Liver (tissue), 9 donors: Measurements from ENCODE around the gene PAK4. TPM values are rescaled to one million over a fixed set of nuclear protein-coding genes. Genes with fewer than 3 reads are reported as not detected.

Experiments
- DNase-seq: peaks from one replicate; pipeline ENCODE4 v3.0.0-alpha.2; 2017; ENCODE audit warnings: low spot score
- H3K27ac ChIP-seq, 2 donors: one replicate each; pipeline ENCODE4 v1.7.0; 2013; ENCODE audit warnings: inconsistent platforms in 2 of 2, low read length in 2 of 2, control low read depth in 1 of 2, low read depth in 1 of 2, mild to moderate bottlenecking in 1 of 2
- H3K27me3 ChIP-seq, 4 donors: one replicate each; pipeline versions ENCODE4 v1.6.1 to v1.7.0; 2013; ENCODE audit warnings: low read length in 3 of 4, inconsistent platforms in 1 of 4, mild to moderate bottlenecking in 1 of 4, moderate library complexity in 1 of 4; ENCODE audit not compliant: control insufficient read depth in 4 of 4, insufficient read depth in 4 of 4
- H3K36me3 ChIP-seq, 4 donors: one replicate each; pipeline versions ENCODE4 v1.6.1 to v1.7.0; 2013; ENCODE audit warnings: low read length in 3 of 4, mild to moderate bottlenecking in 3 of 4, low read depth in 1 of 4, moderate library complexity in 1 of 4; ENCODE audit not compliant: control insufficient read depth in 4 of 4, insufficient read depth in 3 of 4
- H3K4me1 ChIP-seq, 4 donors: one replicate each; pipeline versions ENCODE4 v1.6.1 to v1.7.0; 2013; ENCODE audit warnings: low read length in 3 of 4, mild to moderate bottlenecking in 3 of 4, moderate library complexity in 1 of 4; ENCODE audit not compliant: control insufficient read depth in 4 of 4, insufficient read depth in 4 of 4
- H3K4me3 ChIP-seq, 3 donors: one replicate each; pipeline versions ENCODE4 v1.6.1 to v1.7.0; 2013; ENCODE audit warnings: low read length in 3 of 3, control low read depth in 1 of 3, low read depth in 1 of 3, mild to moderate bottlenecking in 1 of 3
- H3K9ac ChIP-seq, 2 donors: one replicate each; pipeline ENCODE4 v1.7.0; 2013; ENCODE audit warnings: low read length in 2 of 2, mild to moderate bottlenecking in 2 of 2, moderate library complexity in 2 of 2, control low read depth in 1 of 2, low read depth in 1 of 2
- H3K9me3 ChIP-seq, 4 donors: one replicate each; pipeline versions ENCODE4 v1.6.1 to v1.7.0; 2013; ENCODE audit warnings: low read length in 3 of 4; ENCODE audit not compliant: control insufficient read depth in 4 of 4
- EGR1 ChIP-seq, 2 donors: IDR thresholded peaks; 2 replicates each; pipeline ENCODE4 v1.6.1; 2016 to 2018; ENCODE audit warnings: antibody characterized with exemption in 2 of 2, low read depth in 2 of 2
- FOXA1 ChIP-seq: IDR thresholded peaks from 2 replicates; pipeline ENCODE4 v1.6.1; 2016; ENCODE audit warnings: antibody characterized with exemption
- FOXA2 ChIP-seq: IDR thresholded peaks from 2 replicates; pipeline ENCODE4 v1.6.1; 2016; ENCODE audit warnings: antibody characterized with exemption
- GABPA ChIP-seq, 2 donors: IDR thresholded peaks in 1 of 2; conservative IDR thresholded peaks in 1 of 2; 2 replicates each; pipeline ENCODE4 v1.6.1; 2016; ENCODE audit warnings: antibody characterized with exemption in 2 of 2, mild to moderate bottlenecking in 1 of 2, moderate library complexity in 1 of 2
- HNF4A ChIP-seq, 2 donors: conservative IDR thresholded peaks; 2 replicates each; pipeline ENCODE4 v1.6.1; 2016; ENCODE audit warnings: antibody characterized with exemption in 2 of 2, mild to moderate bottlenecking in 2 of 2
- HNF4G ChIP-seq: IDR thresholded peaks from 2 replicates; pipeline ENCODE4 v1.6.1; 2016; ENCODE audit warnings: antibody characterized with exemption
- JUND ChIP-seq, 2 donors: IDR thresholded peaks; 2 replicates each; pipeline ENCODE4 v1.6.1; 2016; ENCODE audit warnings: antibody characterized with exemption in 2 of 2
- RAD21 ChIP-seq, 2 donors: IDR thresholded peaks; 2 replicates each; pipeline ENCODE4 v1.6.1; 2016; ENCODE audit warnings: antibody characterized with exemption in 2 of 2, mild to moderate bottlenecking in 2 of 2
- RXRA ChIP-seq, 2 donors: IDR thresholded peaks; 2 replicates each; pipeline ENCODE4 v1.6.1; 2017 to 2018; ENCODE audit warnings: antibody characterized with exemption in 2 of 2, mild to moderate bottlenecking in 1 of 2
- SP1 ChIP-seq: IDR thresholded peaks from 2 replicates; pipeline ENCODE4 v1.6.1; 2018; ENCODE audit warnings: antibody characterized with exemption, mild to moderate bottlenecking
- TAF1 ChIP-seq: conservative IDR thresholded peaks from 2 replicates; pipeline ENCODE4 v1.6.1; 2016; ENCODE audit warnings: antibody characterized with exemption, mild to moderate bottlenecking
- YY1 ChIP-seq: IDR thresholded peaks from 2 replicates; pipeline ENCODE4 v1.6.1; 2016; ENCODE audit warnings: antibody characterized with exemption, mild to moderate bottlenecking
- WGBS: extraction: QIAGEN DNeasy Blood & Tissue Kit; methylation state at CpG from one replicate; pipeline ENCODE4 v1.1.7; 2013; 5-methylcytosine and 5-hydroxymethylcytosine counted together
- polyA plus RNA-seq, 2 donors: library from polyadenylated mRNA; stranded (reverse) in 1 of 2; unstranded in 1 of 2; fragments of 200-250 nt in 1 of 2; fragments of >200 nt in 1 of 2; fragmentation: Nextera tagmentation in 1 of 2; extraction: Ambion mirVana in 1 of 2; gene quantifications; one replicate each; pipeline versions ENCODE4 v1.2.1 to v1.2.3, GENCODE V29; 2013 to 2015
- total RNA-seq, 2 donors: library from RNA; depleted of rRNA; stranded (reverse); fragments of >200 nt; gene quantifications; one replicate each; pipeline ENCODE4 v1.2.3, GENCODE V29; 2014
- TF ChIP-seq, protein P1 (sequence below): IDR thresholded peaks from 2 replicates; pipeline ENCODE4 v1.6.1; 2016; ENCODE audit warnings: antibody characterized with exemption
- TF ChIP-seq, protein P2 (sequence below): IDR thresholded peaks from 2 replicates; pipeline ENCODE4 v1.6.1; 2016; ENCODE audit warnings: antibody characterized with exemption, mild to moderate bottlenecking
- TF ChIP-seq, protein P3 (sequence below): IDR thresholded peaks from 2 replicates; pipeline ENCODE4 v1.6.1; 2016; ENCODE audit warnings: antibody characterized with exemption
- TF ChIP-seq, protein P4 (sequence below): IDR thresholded peaks from 2 replicates; pipeline ENCODE4 v1.6.1; 2016; ENCODE audit warnings: antibody characterized with exemption
- donor health status: healthy.
- donor health status: healthy.
- donor health status: healthy.
- donor health status: healthy.
- donor health status: healthy.

PAK4 gene
- total and polyA plus RNA-seq, 4 donors = 5.4 to 16.6 (median 7.7) TPM

DNA sequence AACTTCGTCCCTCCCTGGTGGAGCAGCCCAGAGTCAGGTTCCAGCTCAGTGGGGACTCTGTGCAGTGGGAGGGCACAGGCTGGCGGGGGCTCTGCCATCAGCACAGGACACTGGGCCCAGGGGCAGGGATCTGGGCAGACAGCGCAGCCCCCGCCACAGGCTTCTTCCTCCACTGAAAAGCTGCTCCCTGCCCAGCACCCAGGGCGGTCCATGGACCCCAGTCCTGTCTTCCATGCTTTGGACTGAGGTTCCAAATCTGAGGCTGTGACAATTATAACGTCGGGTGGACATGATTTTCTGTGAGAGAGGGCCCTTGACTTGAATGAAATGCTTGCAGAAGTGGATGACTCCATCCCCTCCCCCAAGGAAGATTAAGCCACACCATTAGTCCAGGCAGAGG is 50.0 kb downstream of the PAK4 start:
- no peak overlapping the region for H3K4me3 ChIP-seq
- no peaks in the 10 kb centered on the region for H3K27me3 ChIP-seq
- no peak for DNase-seq
- no peaks in the 10 kb centered on the region for H3K4me1 ChIP-seq
- TF ChIP-seq FOXA1 (no peak), HNF4A (conservative IDR thresholded peaks at IDR 0.05) (no peak)
- TF ChIP-seq, protein P1, sequence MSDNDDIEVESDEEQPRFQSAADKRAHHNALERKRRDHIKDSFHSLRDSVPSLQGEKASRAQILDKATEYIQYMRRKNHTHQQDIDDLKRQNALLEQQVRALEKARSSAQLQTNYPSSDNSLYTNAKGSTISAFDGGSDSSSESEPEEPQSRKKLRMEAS = no peak
- H3K9me3 ChIP-seq = no peaks in the 10 kb centered on the region
- H3K9ac ChIP-seq = no peak overlapping the region
- H3K36me3 ChIP-seq = peaks cover 2 to 60% (median 14%) of the 10 kb centered on the region in 4 donors
- 94% methylated on average over 7 of the region's 7 CpGs for WGBS
- H3K27ac ChIP-seq = no peak overlapping the region

DNA sequence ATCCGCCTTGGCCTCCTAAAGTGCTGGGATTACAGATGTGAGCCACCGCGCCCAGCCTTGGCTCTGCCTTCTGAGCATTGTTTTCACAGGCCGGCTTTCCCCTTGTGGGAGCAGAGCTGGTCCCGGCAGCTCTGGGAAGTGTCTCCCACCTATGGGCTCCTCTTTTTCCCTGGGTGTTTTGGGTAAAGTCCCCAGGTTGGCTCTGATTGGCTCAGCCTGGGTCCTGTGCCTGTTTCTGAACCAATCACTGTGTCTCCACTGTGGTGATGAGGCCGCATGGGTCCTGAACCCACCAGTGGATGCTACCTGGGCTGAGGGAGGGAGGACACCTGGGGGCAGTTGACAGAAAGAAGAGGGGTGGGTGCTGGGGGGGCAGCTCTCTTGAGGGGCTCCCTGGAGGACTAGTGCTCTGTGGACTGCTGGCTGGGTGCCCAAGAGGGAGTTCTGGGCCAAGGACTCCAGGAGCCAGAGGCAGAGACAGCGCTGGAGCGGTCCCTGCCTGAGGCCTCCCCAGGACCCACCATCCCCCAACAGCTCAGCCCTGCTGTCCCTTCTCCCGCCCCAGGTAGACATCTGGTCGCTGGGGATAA is 51.6 kb downstream of the PAK4 start:
- Histone ChIP-seq H3K27ac (no peak overlapping the region), H3K4me1 (no peaks in the 10 kb centered on the region), H3K4me3 (no peak overlapping the region), H3K27me3 (no peaks in the 10 kb centered on the region), H3K9me3 (no peaks in the 10 kb centered on the region), H3K9ac (no peak overlapping the region), H3K36me3 (peaks cover 2 to 56% (median 14%) of the 10 kb centered on the region in 4 donors)
- DNase-seq = no peak
- 98% methylated on average over 10 of the region's 10 CpGs for WGBS
- no peak for TF ChIP-seq YY1
- TF ChIP-seq HNF4A (conservative IDR thresholded peaks at IDR 0.05) = no peak
- no peak for TF ChIP-seq JUND (IDR thresholded peaks at IDR 0.05)
- no peak for TF ChIP-seq RXRA (IDR thresholded peaks at IDR 0.05)
- TF ChIP-seq, protein P2, sequence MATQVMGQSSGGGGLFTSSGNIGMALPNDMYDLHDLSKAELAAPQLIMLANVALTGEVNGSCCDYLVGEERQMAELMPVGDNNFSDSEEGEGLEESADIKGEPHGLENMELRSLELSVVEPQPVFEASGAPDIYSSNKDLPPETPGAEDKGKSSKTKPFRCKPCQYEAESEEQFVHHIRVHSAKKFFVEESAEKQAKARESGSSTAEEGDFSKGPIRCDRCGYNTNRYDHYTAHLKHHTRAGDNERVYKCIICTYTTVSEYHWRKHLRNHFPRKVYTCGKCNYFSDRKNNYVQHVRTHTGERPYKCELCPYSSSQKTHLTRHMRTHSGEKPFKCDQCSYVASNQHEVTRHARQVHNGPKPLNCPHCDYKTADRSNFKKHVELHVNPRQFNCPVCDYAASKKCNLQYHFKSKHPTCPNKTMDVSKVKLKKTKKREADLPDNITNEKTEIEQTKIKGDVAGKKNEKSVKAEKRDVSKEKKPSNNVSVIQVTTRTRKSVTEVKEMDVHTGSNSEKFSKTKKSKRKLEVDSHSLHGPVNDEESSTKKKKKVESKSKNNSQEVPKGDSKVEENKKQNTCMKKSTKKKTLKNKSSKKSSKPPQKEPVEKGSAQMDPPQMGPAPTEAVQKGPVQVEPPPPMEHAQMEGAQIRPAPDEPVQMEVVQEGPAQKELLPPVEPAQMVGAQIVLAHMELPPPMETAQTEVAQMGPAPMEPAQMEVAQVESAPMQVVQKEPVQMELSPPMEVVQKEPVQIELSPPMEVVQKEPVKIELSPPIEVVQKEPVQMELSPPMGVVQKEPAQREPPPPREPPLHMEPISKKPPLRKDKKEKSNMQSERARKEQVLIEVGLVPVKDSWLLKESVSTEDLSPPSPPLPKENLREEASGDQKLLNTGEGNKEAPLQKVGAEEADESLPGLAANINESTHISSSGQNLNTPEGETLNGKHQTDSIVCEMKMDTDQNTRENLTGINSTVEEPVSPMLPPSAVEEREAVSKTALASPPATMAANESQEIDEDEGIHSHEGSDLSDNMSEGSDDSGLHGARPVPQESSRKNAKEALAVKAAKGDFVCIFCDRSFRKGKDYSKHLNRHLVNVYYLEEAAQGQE = no peak
- TF ChIP-seq EGR1 (IDR thresholded peaks at IDR 0.05; ENCODE audit: low read depth in 2 of 2) = no peak
- no peak for TF ChIP-seq GABPA (IDR thresholded peaks at IDR 0.05 in 1 of 2, conservative IDR thresholded peaks at IDR 0.05 in 1 of 2)
- TF ChIP-seq, protein P3, sequence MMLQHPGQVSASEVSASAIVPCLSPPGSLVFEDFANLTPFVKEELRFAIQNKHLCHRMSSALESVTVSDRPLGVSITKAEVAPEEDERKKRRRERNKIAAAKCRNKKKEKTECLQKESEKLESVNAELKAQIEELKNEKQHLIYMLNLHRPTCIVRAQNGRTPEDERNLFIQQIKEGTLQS = no peak

DNA sequence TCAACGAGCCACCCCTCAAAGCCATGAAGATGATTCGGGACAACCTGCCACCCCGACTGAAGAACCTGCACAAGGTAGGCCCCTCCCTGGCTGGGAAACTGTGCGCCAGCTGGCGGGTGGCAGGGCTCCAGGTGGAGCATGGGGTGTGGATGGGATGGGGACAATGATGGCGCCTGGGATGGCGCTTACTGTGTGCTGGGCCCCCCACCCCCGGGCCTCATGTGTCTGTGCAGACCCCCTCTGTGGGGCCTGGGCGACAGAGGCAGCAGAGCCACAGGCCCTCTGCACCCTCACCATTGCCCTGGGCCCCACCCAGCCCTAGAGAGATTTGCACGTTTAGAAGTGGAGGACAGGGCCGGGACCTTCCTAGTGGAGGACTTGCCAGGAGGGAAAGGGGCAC is 52.1 kb downstream of the PAK4 start:
- Histone ChIP-seq H3K27ac (no peak overlapping the region), H3K4me1 (no peaks in the 10 kb centered on the region), H3K9me3 (no peaks in the 10 kb centered on the region), H3K36me3 (peaks cover 0 to 50% (median 13%) of the 10 kb centered on the region in 4 donors), H3K4me3 (no peak overlapping the region), H3K27me3 (no peaks in the 10 kb centered on the region), H3K9ac (no peak overlapping the region)
- WGBS = 95% methylated on average over 11 of the region's 11 CpGs
- DNase-seq = no peak
- TF ChIP-seq, protein P1 = no peak
- TF ChIP-seq RXRA (IDR thresholded peaks at IDR 0.05) (no peak), RAD21 (IDR thresholded peaks at IDR 0.05) (no peak), HNF4A (conservative IDR thresholded peaks at IDR 0.05) (no peak), HNF4G (no peak), FOXA1 (no peak), SP1 (no peak), GABPA (IDR thresholded peaks at IDR 0.05 in 1 of 2, conservative IDR thresholded peaks at IDR 0.05 in 1 of 2) (no peak), FOXA2 (no peak), TAF1 (no peak)
- TF ChIP-seq, protein P4, sequence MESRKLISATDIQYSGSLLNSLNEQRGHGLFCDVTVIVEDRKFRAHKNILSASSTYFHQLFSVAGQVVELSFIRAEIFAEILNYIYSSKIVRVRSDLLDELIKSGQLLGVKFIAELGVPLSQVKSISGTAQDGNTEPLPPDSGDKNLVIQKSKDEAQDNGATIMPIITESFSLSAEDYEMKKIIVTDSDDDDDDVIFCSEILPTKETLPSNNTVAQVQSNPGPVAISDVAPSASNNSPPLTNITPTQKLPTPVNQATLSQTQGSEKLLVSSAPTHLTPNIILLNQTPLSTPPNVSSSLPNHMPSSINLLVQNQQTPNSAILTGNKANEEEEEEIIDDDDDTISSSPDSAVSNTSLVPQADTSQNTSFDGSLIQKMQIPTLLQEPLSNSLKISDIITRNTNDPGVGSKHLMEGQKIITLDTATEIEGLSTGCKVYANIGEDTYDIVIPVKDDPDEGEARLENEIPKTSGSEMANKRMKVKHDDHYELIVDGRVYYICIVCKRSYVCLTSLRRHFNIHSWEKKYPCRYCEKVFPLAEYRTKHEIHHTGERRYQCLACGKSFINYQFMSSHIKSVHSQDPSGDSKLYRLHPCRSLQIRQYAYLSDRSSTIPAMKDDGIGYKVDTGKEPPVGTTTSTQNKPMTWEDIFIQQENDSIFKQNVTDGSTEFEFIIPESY = no peak
- TF ChIP-seq, protein P3 = no peak
